ENCODE measurements around the gene LRRC34. TPM values are rescaled to one million over a fixed set of nuclear protein-coding genes. Genes with fewer than 3 reads are reported as not detected.

Gene LRRC34
- total RNA-seq, 1 experiment from 2014 or later: 9.7 TPM

GRCh38 chr3:169780742-169781141, 32.0 kb downstream of the LRRC34 start:
- no peaks in the 10 kb centered on the region for H3K27me3 ChIP-seq (replicated peaks; ENCODE audit: insufficient read depth, low read depth, low read length, poor library complexity)
- H3K9me3 ChIP-seq (ENCODE audit: low read depth, low read length, poor library complexity, severe bottlenecking): no peaks in the 10 kb centered on the region
- CTCF ChIA-PET: no interaction called here
- no peak overlapping the region for H3K27ac ChIP-seq (ENCODE audit: low read depth, low read length, poor library complexity, severe bottlenecking)
- BruUV-seq (replicated peaks): no TSS peak
- no peak overlapping the region for H3K4me3 ChIP-seq (ENCODE audit: low read depth, low read length, poor library complexity, severe bottlenecking)
- no peak for DNase-seq (ENCODE audit: low spot score)
- intact Hi-C loops (cut with micrococcal nuclease; ENCODE audit: unreplicated experiment): no loop called here
- POLR2A ChIA-PET (ENCODE audit: low non-redundant PET): no interaction called here
- TF ChIP-seq EZH2 (IDR thresholded peaks at IDR 0.05; ENCODE audit: borderline replicate concordance, low read depth, low read length, poor library complexity, severe bottlenecking) (no peak), CTCF (conservative IDR thresholded peaks at IDR 0.05; ENCODE audit: low read depth, low read length) (no peak)
- peaks cover 97% of the 10 kb centered on the region for H3K36me3 ChIP-seq (ENCODE audit: insufficient read depth, low read length, poor library complexity, severe bottlenecking)
- peaks cover under 1% of the 10 kb centered on the region for H3K4me1 ChIP-seq (ENCODE audit: insufficient read depth, low read length, poor library complexity, severe bottlenecking)

DNA sequence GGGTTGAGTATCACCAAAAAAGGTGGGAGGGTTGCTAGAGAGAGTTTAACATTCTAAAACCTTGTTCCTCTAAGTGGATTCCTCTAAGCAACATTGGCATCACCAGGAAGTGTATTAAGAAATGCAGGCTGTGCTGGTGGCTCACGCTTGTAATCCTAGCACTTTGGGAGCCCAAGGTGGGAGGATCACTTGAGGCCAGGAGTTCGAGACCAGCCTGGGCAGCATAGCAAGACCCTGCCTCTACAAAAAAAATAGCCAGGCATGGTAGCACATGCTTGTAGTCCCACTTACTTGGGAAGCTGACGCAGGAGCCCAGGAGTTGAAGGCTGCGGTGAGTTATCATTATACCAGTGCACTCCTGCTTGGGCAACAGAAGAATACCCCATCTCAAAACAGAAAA, 34.9 kb downstream of the LRRC34 start:
- TF ChIP-seq EZH2 (IDR thresholded peaks at IDR 0.05; ENCODE audit: borderline replicate concordance, low read depth, low read length, poor library complexity, severe bottlenecking) (no peak), CTCF (conservative IDR thresholded peaks at IDR 0.05; ENCODE audit: low read depth, low read length) (no peak)
- Histone ChIP-seq H3K27me3 (replicated peaks; ENCODE audit: insufficient read depth, low read depth, low read length, poor library complexity) (no peaks in the 10 kb centered on the region), H3K4me1 (ENCODE audit: insufficient read depth, low read length, poor library complexity, severe bottlenecking) (peaks cover 18% of the 10 kb centered on the region), H3K4me3 (ENCODE audit: low read depth, low read length, poor library complexity, severe bottlenecking) (no peak overlapping the region), H3K27ac (ENCODE audit: low read depth, low read length, poor library complexity, severe bottlenecking) (no peak overlapping the region), H3K36me3 (ENCODE audit: insufficient read depth, low read length, poor library complexity, severe bottlenecking) (peaks cover 80% of the 10 kb centered on the region), H3K9me3 (ENCODE audit: low read depth, low read length, poor library complexity, severe bottlenecking) (no peaks in the 10 kb centered on the region)
- CTCF ChIA-PET: no interaction called here
- no TSS peak for BruUV-seq (replicated peaks)
- DNase-seq (ENCODE audit: low spot score): no peak
- intact Hi-C loops (cut with micrococcal nuclease; ENCODE audit: unreplicated experiment): no loop called here
- POLR2A ChIA-PET (ENCODE audit: low non-redundant PET): no interaction called here

DNA sequence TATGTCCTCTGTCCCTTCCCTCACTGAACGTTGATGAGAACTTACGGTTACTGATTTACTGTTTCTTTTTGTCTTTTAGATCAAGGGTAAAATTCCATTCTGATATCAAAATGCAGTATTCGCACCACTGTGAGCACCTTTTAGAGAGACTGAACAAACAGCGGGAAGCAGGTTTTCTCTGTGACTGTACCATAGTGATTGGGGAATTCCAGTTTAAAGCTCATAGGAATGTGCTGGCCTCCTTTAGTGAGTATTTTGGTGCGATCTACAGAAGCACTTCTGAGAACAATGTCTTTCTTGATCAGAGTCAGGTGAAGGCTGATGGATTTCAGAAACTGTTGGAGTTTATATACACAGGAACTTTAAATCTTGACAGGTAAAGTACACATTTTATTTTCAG, 38.5 kb downstream of the LRRC34 start:
- Histone ChIP-seq H3K9me3 (ENCODE audit: low read depth, low read length, poor library complexity, severe bottlenecking) (no peaks in the 10 kb centered on the region), H3K27ac (ENCODE audit: low read depth, low read length, poor library complexity, severe bottlenecking) (peak overlapping the region; percentile 97), H3K4me1 (ENCODE audit: insufficient read depth, low read length, poor library complexity, severe bottlenecking) (peaks cover 18% of the 10 kb centered on the region), H3K27me3 (replicated peaks; ENCODE audit: insufficient read depth, low read depth, low read length, poor library complexity) (no peaks in the 10 kb centered on the region), H3K36me3 (ENCODE audit: insufficient read depth, low read length, poor library complexity, severe bottlenecking) (peaks cover 43% of the 10 kb centered on the region), H3K4me3 (ENCODE audit: low read depth, low read length, poor library complexity, severe bottlenecking) (peak overlapping the region; percentile 76)
- TF ChIP-seq CTCF (conservative IDR thresholded peaks at IDR 0.05; ENCODE audit: low read depth, low read length): no peak
- no peak for TF ChIP-seq EZH2 (IDR thresholded peaks at IDR 0.05; ENCODE audit: borderline replicate concordance, low read depth, low read length, poor library complexity, severe bottlenecking)
- POLR2A ChIA-PET (ENCODE audit: low non-redundant PET): no interaction called here
- intact Hi-C loops (cut with micrococcal nuclease; ENCODE audit: unreplicated experiment): no loop called here
- CTCF ChIA-PET: no interaction called here
- DNase-seq (ENCODE audit: low spot score): no peak
- TSS peak; percentile 32 for BruUV-seq (replicated peaks)

Measured in A673 (cell line).